Trophoblast cell (in vitro differentiated cells and primary cell): ENCODE results near the gene OSTF1.

Experiments used
- DNase-seq, 2 donors: peaks; one replicate each; pipeline ENCODE4 v3.0.0-alpha.2; 2016
- H2AFZ ChIP-seq: 2 replicates; pipeline ENCODE4 v1.6.1; 2013; ENCODE audit warnings: low read length, moderate library complexity, mild to moderate bottlenecking; ENCODE audit not compliant: insufficient read depth, poor library complexity
- H2AK5ac ChIP-seq: 2 replicates; pipeline ENCODE4 v1.6.1; 2013; ENCODE audit warnings: mild to moderate bottlenecking, low read length
- H2BK120ac ChIP-seq: 2 replicates; pipeline ENCODE4 v1.6.1; 2013; ENCODE audit warnings: low read length, mild to moderate bottlenecking, moderate library complexity; ENCODE audit not compliant: insufficient read depth, poor library complexity
- H2BK12ac ChIP-seq: 2 replicates; pipeline ENCODE4 v1.6.1; 2013; ENCODE audit warnings: mild to moderate bottlenecking, low read length, moderate library complexity
- H2BK5ac ChIP-seq: 2 replicates; pipeline ENCODE4 v1.6.1; 2013; ENCODE audit warnings: low read length, low read depth, moderate library complexity, mild to moderate bottlenecking; ENCODE audit not compliant: poor library complexity
- H3K14ac ChIP-seq: 2 replicates; pipeline ENCODE4 v1.6.1; 2013; ENCODE audit warnings: mild to moderate bottlenecking, low read length
- H3K18ac ChIP-seq: 2 replicates; pipeline ENCODE4 v1.6.1; 2013; ENCODE audit warnings: mild to moderate bottlenecking, low read length
- H3K23ac ChIP-seq: 2 replicates; pipeline ENCODE4 v1.6.1; 2013; ENCODE audit warnings: low read length
- H3K27ac ChIP-seq: 2 replicates; pipeline ENCODE4 v1.5.1; 2013; ENCODE audit warnings: low read depth, mild to moderate bottlenecking, inconsistent platforms, low read length, moderate library complexity
- H3K27me3 ChIP-seq: 2 replicates; pipeline ENCODE4 v1.6.1; 2013; ENCODE audit warnings: inconsistent platforms, mild to moderate bottlenecking, low read length, moderate library complexity; ENCODE audit not compliant: insufficient read depth
- H3K36me3 ChIP-seq, 2 experiments: 1 replicate in 1 of 2; 2 replicates in 1 of 2; pipeline ENCODE4 v1.6.1; 2013; ENCODE audit warnings: low read length in 2 of 2, mild to moderate bottlenecking in 2 of 2, moderate library complexity in 1 of 2; ENCODE audit not compliant: insufficient read depth in 2 of 2, control insufficient read depth in 1 of 2
- H3K4ac ChIP-seq: 2 replicates; pipeline ENCODE4 v1.6.1; 2013; ENCODE audit warnings: low read depth, mild to moderate bottlenecking, low read length, moderate library complexity
- H3K4me1 ChIP-seq, 2 experiments: 1 replicate in 1 of 2; 2 replicates in 1 of 2; pipeline ENCODE4 v1.6.1; 2013; ENCODE audit warnings: low read length in 2 of 2, mild to moderate bottlenecking in 2 of 2, moderate library complexity in 1 of 2; ENCODE audit not compliant: insufficient read depth in 2 of 2, control insufficient read depth in 1 of 2
- H3K4me2 ChIP-seq: 2 replicates; pipeline ENCODE4 v1.6.1; 2013; ENCODE audit warnings: inconsistent platforms, mild to moderate bottlenecking, low read length, moderate library complexity
- H3K4me3 ChIP-seq: 2 replicates; pipeline ENCODE4 v1.5.1; 2013; ENCODE audit warnings: mild to moderate bottlenecking, low read depth, low read length, inconsistent platforms
- H3K79me1 ChIP-seq: one replicate; pipeline ENCODE4 v1.6.1; 2013; ENCODE audit warnings: low read length
- H3K79me2 ChIP-seq: 2 replicates; pipeline ENCODE4 v1.6.1; 2013; ENCODE audit warnings: low read length, mild to moderate bottlenecking; ENCODE audit not compliant: control insufficient read depth, insufficient read depth, poor library complexity
- H3K9ac ChIP-seq: 2 replicates; pipeline ENCODE4 v1.6.1; 2013; ENCODE audit warnings: mild to moderate bottlenecking, low read length
- H3K9me3 ChIP-seq: 2 replicates; pipeline ENCODE4 v1.6.1; 2013; ENCODE audit warnings: low read depth, mild to moderate bottlenecking, control low read depth, inconsistent platforms, low read length; ENCODE audit not compliant: insufficient read depth
- H4K12ac ChIP-seq: 2 replicates; pipeline ENCODE4 v1.6.1; 2013; ENCODE audit warnings: low read depth, mild to moderate bottlenecking, low read length, moderate library complexity
- H4K8ac ChIP-seq: 2 replicates; pipeline ENCODE4 v1.6.1; 2013; ENCODE audit warnings: low read depth, mild to moderate bottlenecking, low read length, moderate library complexity
- H4K91ac ChIP-seq: one replicate; pipeline ENCODE4 v1.6.1; 2013; ENCODE audit warnings: low read depth, mild to moderate bottlenecking, low read length, moderate library complexity
- WGBS: extraction: QIAGEN DNeasy Blood & Tissue Kit; methylation state at CpG from one replicate; pipeline ENCODE4 v1.1.7; 2013; ENCODE audit warnings: missing lambda C conversion rate; ENCODE audit not compliant: insufficient read length, insufficient coverage; ENCODE audit errors: extremely low coverage; 5-methylcytosine and 5-hydroxymethylcytosine counted together

The OSTF1 gene

GRCh38 chr9:75085640-75086039 lies 2.7 kb upstream of the OSTF1 start:
- no CpG with 5 or more reads among the region's 1 CpG for whole genome bisulfite sequencing
- Histone ChIP-seq H3K79me1 (peaks cover 17% of the 10 kb centered on the region), H2BK5ac (no peak overlapping the region), H3K18ac (no peak overlapping the region), H3K4me3 (no peak overlapping the region), H3K4me2 (no peak overlapping the region), H3K4me1 (peaks cover 9 to 18% of the 10 kb centered on the region in 2 experiments), H3K4ac (no peak overlapping the region), H3K27ac (no peak overlapping the region), H3K36me3 (no peaks in the 10 kb centered on the region), H2AFZ (no peak overlapping the region), H3K9ac (no peak overlapping the region), H2AK5ac (no peak overlapping the region), H2BK12ac (no peak overlapping the region), H3K27me3 (no peaks in the 10 kb centered on the region), H4K91ac (no peak overlapping the region), H4K12ac (no peak overlapping the region), H3K79me2 (peaks cover 14% of the 10 kb centered on the region), H3K23ac (no peak overlapping the region), H3K14ac (no peak overlapping the region), H2BK120ac (no peak overlapping the region), H4K8ac (no peak overlapping the region), H3K9me3 (no peaks in the 10 kb centered on the region)
- no peak for DNase-seq

GRCh38 chr9:75086541-75087288 lies 1.6 kb upstream of the OSTF1 start:
- peak; percentile 42 to 74 for DNase-seq
- Histone ChIP-seq H4K8ac (no peak overlapping the region), H3K27ac (no peak overlapping the region), H2BK12ac (no peak overlapping the region), H3K4me1 (peaks cover 9 to 22% of the 10 kb centered on the region in 2 experiments), H3K79me2 (peaks cover 14% of the 10 kb centered on the region), H3K9me3 (no peaks in the 10 kb centered on the region), H3K18ac (no peak overlapping the region), H2BK120ac (no peak overlapping the region), H2AFZ (no peak overlapping the region), H3K4me2 (peak overlapping the region; percentile 65), H3K14ac (no peak overlapping the region), H3K9ac (no peak overlapping the region), H3K23ac (no peak overlapping the region), H3K36me3 (no peaks in the 10 kb centered on the region), H4K91ac (peak overlapping the region; percentile 18), H3K27me3 (no peaks in the 10 kb centered on the region), H2AK5ac (no peak overlapping the region), H3K4ac (no peak overlapping the region), H4K12ac (no peak overlapping the region), H3K4me3 (no peak overlapping the region), H3K79me1 (peaks cover 17% of the 10 kb centered on the region), H2BK5ac (no peak overlapping the region)
- WGBS: no CpG with 5 or more reads among the region's 16 CpGs

GRCh38 chr9:75087289-75087823 lies 958 bp upstream of the OSTF1 start:
- peak; percentile 48 to 75 for DNase-seq
- Histone ChIP-seq H3K4me3 (peak overlapping the region; percentile 82), H2BK12ac (peak overlapping the region; percentile 46), H3K4ac (peak overlapping the region; percentile 74), H3K9ac (peak overlapping the region; percentile 63), H2BK120ac (peak overlapping the region; percentile 37), H3K79me2 (peaks cover 14% of the 10 kb centered on the region), H3K27ac (peak overlapping the region; percentile 46), H3K36me3 (no peaks in the 10 kb centered on the region), H3K18ac (peak overlapping the region; percentile 93), H2BK5ac (peak overlapping the region; percentile 51), H3K79me1 (peaks cover 17% of the 10 kb centered on the region), H4K8ac (peak overlapping the region; percentile 43), H2AK5ac (peak overlapping the region; percentile 49), H3K23ac (no peak overlapping the region), H3K27me3 (no peaks in the 10 kb centered on the region), H4K12ac (peak overlapping the region; percentile 67), H3K9me3 (no peaks in the 10 kb centered on the region), H2AFZ (peak overlapping the region; percentile 89), H3K14ac (peak overlapping the region; percentile 91), H4K91ac (peak overlapping the region; percentile 41), H3K4me1 (peaks cover 9 to 22% of the 10 kb centered on the region in 2 experiments), H3K4me2 (peak overlapping the region; percentile 65)
- no CpG with 5 or more reads among the region's 20 CpGs for WGBS

- WGBS: no CpG with 5 or more reads among the region's 43 CpGs
- DNase-seq: peak; percentile 77 to 85
- peak overlapping the region; percentile 87 for H3K27ac ChIP-seq
- peak overlapping the region; percentile 91 for H3K18ac ChIP-seq
- peak overlapping the region; percentile 72 for H2BK12ac ChIP-seq
- no peak overlapping the region for H3K23ac ChIP-seq
- peaks cover 9 to 17% of the 10 kb centered on the region in 2 experiments for H3K4me1 ChIP-seq
- H3K9me3 ChIP-seq: no peaks in the 10 kb centered on the region
- peak overlapping the region; percentile 91 for H3K14ac ChIP-seq
- H3K79me2 ChIP-seq: peaks cover 14% of the 10 kb centered on the region
- peak overlapping the region; percentile 64 for H3K4me2 ChIP-seq
- H2BK5ac ChIP-seq: peak overlapping the region; percentile 96
- no peaks in the 10 kb centered on the region for H3K36me3 ChIP-seq
- peaks cover 17% of the 10 kb centered on the region for H3K79me1 ChIP-seq
- H3K27me3 ChIP-seq: no peaks in the 10 kb centered on the region
- no peak overlapping the region for H2AK5ac ChIP-seq
- H2BK120ac ChIP-seq: peak overlapping the region; percentile 95
- H4K91ac ChIP-seq: peak overlapping the region; percentile 91
- peak overlapping the region; percentile 78 for H3K9ac ChIP-seq
- peak overlapping the region; percentile 83 for H4K12ac ChIP-seq
- H3K4me3 ChIP-seq: peak overlapping the region; percentile 82
- H2AFZ ChIP-seq: peak overlapping the region; percentile 97
- H4K8ac ChIP-seq: peak overlapping the region; percentile 84
- H3K4ac ChIP-seq: peak overlapping the region; percentile 93
These were observed 495 bp downstream of the OSTF1 start for GRCh38 chr9:75088646-75089372.
